SK-N-MC (cell line): ENCODE results near the gene ATRNL1.

Experiments used
- EZH2 ChIP-seq: fragments of 200-600 bp; sonication (generic); IDR thresholded peaks from one replicate; pipeline ENCODE4 v1.6.1; 2017; ENCODE audit warnings: antibody characterized with exemption
- POLR2AphosphoS5 ChIP-seq: IDR thresholded peaks from 2 replicates; pipeline ENCODE4 v1.6.1; 2012; ENCODE audit warnings: mild to moderate bottlenecking, low read depth, low read length, borderline replicate concordance

- no peak for TF ChIP-seq POLR2AphosphoS5
- TF ChIP-seq EZH2, result no peak
These were observed 886.4 kb downstream of the ATRNL1 start for GRCh38 chr10:115979576-115979975.
